GM23248 (cell line): ENCODE results near the gene BTBD19.

Experiments
- EZH2 ChIP-seq: fragments of 200-600 bp; sonication (generic); IDR thresholded peaks from 2 replicates; pipeline ENCODE4 v1.6.1; 2018; ENCODE audit warnings: antibody characterized with exemption, mild to moderate bottlenecking; ENCODE audit not compliant: insufficient read depth, poor library complexity, severe bottlenecking
- EZH2phosphoT487 ChIP-seq: fragments of 200-600 bp; sonication (generic); IDR thresholded peaks from 2 replicates; pipeline ENCODE4 v1.6.1; 2018; ENCODE audit warnings: antibody characterized with exemption, moderate library complexity, mild to moderate bottlenecking, low read depth; ENCODE audit not compliant: insufficient read depth

DNA sequence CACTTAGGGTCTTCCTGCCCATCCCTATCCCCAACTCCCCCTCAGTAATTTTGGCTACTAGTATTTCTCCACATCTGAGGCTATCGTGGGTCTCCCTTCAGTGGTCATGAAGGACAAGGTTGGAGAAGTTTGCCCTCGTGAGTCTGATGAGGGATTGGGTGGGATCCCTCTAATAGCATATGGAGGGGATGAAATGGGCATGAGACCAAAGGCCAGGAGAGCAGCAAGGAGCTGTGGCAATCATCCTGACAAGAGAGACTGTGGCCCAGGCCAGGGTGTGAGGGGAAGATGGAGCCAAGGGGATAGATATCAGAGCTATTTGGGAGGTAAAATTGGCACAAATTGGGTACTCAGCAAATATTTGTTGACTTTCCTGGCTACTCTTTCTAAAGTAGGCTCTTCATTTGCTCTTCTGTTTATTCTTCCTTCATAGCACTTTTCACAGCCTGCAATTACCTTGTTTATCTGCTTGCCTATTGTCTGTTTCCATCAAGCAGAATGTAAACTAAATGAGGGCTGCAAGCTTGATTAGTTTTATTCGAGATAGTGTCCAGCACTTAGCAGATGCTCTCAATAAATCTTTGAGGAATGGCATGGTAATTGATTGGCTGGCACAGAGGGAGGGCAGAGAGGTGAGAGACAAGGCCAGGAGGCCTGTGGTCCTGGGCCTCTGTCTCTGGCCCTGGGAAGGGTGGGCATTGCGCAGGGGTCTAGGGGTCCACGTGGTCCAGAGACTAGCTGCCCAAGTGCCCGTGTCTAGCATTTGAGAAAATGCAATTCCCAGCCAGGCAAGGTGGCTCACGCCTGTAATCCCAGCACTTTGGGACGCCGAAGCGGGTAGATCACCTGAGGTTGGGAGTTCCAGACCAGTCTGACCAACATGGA lies 9.6 kb upstream of the BTBD19 start:
- no peak for TF ChIP-seq EZH2
- TF ChIP-seq EZH2phosphoT487 = no peak
